ENCODE measurements around the gene ITM2C.

Gene ITM2C

DNA sequence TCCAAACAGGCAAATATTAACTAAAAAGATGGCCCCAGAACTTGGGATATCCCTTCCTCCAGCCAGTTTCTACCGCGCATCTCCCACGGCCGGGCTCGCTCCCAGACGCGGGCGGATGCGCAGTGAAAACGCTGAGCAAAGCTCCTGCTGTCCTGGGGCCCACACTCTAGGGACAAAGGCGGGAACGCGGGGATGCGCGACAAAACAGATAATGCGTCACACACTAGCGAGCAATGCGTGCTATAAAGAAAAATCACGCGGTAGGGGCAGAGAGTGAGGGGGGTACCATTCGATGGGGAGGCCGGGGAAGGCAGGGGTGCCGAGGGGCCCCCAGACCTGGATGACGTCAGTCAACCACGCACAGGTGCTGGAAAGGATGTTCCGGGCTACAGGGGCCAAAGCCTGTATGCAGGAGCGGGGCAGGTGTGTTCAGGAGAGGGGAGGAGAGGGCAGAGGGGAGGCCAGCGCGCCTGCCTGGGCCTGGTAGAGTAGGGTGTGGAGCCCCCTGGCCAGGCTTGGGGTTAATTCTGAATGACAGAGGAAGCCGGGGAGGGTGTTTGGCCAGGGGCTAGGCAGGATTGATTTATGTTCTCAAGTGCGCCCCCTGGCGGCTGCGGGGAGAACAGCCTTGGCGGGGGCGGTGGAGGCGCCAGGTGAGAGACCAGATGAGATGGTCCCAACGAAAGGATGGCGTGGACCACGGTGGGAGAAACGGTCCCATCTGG, 14.9 kb upstream of the ITM2C start:
- in situ Hi-C loops (cut with MboI; ENCODE audit: low sequenced_read_pairs) = no loop called here

- in situ Hi-C loops (cut with MboI; ENCODE audit: low sequenced_read_pairs) = no loop called here
Measured at GRCh38 chr2:230850358-230850658, 14.4 kb upstream of the ITM2C start.

GRCh38 chr2:230852113-230852512, 12.6 kb upstream of the ITM2C start:
- in situ Hi-C loops (cut with MboI; ENCODE audit: low sequenced_read_pairs) = no loop called here

- in situ Hi-C loops (cut with MboI; ENCODE audit: low sequenced_read_pairs) = no loop called here
Measured at GRCh38 chr2:230861552-230862255, 3.0 kb upstream of the ITM2C start.

- in situ Hi-C loops (cut with MboI; ENCODE audit: low sequenced_read_pairs) = no loop called here
Measured at GRCh38 chr2:230862292-230862691, 2.5 kb upstream of the ITM2C start.

DNA sequence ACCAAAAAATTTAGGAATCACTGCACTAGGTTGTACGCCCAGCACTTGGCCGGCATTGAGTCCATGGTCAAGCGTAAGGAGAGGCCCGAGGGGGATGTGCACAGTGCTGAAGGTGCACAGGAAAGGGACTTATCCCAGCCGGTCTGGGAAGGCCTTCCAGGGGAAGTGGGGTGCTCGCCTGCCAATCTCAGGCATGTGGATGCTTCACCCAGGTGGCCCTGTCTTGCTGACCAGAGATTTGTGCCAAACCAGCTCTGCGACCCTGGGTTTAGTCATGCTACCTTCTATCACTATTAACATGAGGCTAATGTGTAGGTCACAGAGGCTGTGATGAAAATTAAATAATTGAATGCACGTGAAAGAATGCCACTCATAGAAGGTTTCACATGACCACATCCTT, 1.7 kb upstream of the ITM2C start:
- in situ Hi-C loops (cut with MboI; ENCODE audit: low sequenced_read_pairs) = no loop called here

DNA sequence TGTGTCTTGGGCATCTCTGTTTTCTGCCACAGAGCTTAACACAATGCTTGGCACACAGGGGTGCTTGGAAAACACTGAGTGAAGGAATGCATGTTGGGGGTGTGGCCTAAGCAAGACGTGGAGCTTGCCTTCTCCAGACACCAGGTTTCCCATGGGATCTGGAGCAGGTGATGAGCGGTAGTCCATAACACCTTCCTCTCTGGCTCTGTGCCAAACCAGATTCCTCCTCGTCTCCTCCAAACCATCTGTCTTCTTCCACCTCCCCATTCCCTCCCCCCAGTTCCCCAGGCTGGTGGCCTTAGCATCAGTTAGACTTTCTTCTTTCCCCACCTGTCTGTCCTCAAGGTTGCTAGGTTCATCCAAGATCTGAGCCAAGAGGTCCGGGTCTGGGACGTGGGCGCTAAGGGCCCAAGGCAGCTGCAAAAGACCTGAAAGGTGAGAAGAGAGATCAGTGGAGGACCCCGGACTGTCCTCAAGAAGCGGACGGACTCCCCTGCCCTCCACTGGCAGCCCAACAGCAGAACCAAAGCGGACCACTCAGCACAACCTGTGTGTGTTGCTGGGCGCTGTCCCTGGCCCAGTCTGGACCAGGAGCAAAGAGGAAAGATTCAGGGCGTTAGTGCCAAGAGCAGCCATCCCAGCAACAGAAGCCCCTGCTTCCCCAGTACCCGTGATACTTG, 1.2 kb upstream of the ITM2C start:
- in situ Hi-C loops (cut with MboI; ENCODE audit: low sequenced_read_pairs) = no loop called here

DNA sequence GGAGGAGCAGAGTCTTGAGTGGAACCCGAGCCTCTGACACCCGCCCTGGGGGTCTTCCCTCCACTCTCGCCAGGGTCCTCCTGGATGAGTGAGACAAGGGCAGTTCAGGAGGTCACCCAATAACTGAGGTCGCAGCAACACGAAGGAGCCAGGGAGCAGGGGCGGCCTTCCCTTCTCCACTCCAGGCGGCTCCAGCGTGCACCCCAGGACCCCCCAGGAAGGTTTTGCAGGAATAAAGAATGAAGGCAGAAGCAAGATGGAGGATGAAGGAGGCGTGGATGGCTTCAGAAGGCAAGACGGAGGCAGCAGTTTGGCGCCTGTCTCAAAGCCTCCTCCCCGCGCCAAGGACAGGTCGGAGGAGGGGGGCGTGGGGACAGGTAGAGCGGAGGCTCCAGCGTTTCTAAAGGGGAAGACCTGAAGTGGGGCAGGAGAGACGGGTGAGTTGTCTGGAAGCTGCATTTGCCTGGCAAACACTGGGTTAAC, 579 bp upstream of the ITM2C start:
- in situ Hi-C loops (cut with MboI; ENCODE audit: low sequenced_read_pairs) = no loop called here

- in situ Hi-C loops (cut with MboI; ENCODE audit: low sequenced_read_pairs) = no loop called here
Measured at GRCh38 chr2:230865307-230865765, 594 bp downstream of the ITM2C start.

DNA sequence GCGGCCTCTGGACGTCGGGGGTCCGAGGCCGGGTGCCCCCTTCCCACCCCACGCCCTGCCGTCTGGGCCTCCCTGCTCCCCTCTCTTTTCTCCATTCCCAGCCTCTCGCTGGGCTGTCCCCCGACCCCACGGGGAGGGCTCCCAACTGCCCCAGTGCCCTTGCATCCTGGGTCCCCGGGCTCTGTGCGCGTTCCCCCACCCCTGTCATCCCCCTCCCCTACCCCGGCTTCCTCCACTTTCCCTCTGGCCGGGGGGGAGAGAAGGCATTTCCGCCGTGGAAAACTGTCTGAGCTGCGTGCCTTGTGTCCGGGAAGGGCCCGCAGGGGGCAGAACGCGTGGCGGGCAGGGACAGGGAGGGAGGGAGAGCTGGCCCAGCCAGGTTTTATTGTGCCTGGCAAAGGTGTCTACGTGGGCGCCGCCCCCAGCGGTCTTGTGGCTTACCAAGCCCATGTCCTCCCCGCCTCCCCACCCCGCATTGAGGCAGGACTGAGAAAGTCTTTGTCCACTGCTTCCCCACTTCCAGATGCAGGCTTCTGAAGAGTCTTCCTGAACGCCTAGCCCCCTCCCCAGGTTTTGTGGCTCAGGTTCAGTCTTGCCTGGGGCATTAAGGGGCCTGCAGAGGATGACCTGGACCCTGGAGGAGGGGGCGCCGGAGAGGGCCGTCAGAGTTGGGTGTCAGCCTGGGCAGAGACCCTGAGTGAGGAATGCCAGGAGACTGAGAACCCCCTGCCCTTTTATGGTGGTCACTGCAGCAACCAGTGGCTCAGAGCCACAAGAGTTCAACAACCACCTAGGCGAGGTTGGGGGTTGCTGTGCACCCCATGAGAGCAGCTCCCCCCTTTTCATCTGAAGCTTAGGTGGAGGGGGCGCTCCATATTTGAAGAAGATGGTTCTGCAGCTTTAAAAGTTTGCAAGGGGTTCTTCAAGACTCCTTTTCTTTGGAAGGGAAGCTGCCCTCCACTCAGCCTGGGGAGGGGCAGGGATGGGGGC, 1.3 kb downstream of the ITM2C start:
- in situ Hi-C loops (cut with MboI; ENCODE audit: low sequenced_read_pairs) = no loop called here

DNA sequence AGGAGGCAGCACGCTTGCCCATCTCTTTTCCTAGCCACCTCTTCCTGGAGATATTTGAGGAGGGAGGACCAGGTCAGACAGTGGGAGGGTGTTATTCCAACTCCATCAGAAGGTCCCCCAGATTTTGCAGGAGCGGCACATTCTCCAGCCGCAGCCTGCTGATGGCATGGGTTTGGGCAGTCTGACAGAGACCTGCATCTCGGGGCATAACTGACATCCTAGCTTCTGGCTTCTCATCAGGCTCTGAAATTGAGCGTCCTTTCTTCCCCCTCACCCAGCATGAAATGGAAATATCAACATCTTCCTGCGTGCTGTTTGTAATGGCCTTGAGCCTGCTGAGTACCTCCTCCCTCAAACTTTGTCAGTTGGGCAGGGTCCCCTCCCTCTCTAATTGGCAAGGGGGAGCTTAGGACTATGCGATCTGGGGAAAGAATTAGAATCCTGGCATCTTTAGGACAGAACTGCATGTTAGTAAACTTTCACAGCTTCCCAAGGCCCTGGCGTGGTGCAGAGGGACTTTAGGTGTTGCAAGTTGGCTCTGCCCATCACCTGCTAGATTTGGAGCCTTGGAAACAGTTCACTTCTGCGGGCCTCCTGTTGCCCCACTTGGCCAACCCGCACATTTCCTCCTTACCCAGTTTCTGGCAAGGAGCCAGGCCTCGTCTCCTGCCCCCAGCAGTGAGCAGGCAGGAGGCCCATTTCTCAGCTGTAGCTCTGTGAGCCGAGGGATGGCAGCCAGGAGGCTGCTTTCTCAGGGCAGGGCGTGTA, 2.2 kb downstream of the ITM2C start:
- in situ Hi-C loops (cut with MboI; ENCODE audit: low sequenced_read_pairs) = no loop called here

GRCh38 chr2:230868161-230868946, 3.6 kb downstream of the ITM2C start:
- in situ Hi-C loops (cut with MboI; ENCODE audit: low sequenced_read_pairs) = no loop called here

GRCh38 chr2:230868947-230869913, 4.5 kb downstream of the ITM2C start:
- in situ Hi-C loops (cut with MboI; ENCODE audit: low sequenced_read_pairs) = no loop called here

GRCh38 chr2:230869914-230870543, 5.3 kb downstream of the ITM2C start:
- in situ Hi-C loops (cut with MboI; ENCODE audit: low sequenced_read_pairs) = no loop called here

GRCh38 chr2:230870544-230871360, 6.0 kb downstream of the ITM2C start:
- in situ Hi-C loops (cut with MboI; ENCODE audit: low sequenced_read_pairs) = no loop called here

- in situ Hi-C loops (cut with MboI; ENCODE audit: low sequenced_read_pairs) = no loop called here
Measured at GRCh38 chr2:230871361-230872150, 6.8 kb downstream of the ITM2C start.
